ENCODE results near the gene DACT2. TPM values are rescaled to one million over a fixed set of nuclear protein-coding genes. Genes with fewer than 3 reads are reported as not detected.
"Not testable (repeated sequence)": the region's sequence is repeated elsewhere in the genome, so short reads cannot be mapped to it uniquely, and the experiment has no call there.

DACT2 gene
- total RNA-seq, 2 donors from 2014 or later, result not detected

DNA sequence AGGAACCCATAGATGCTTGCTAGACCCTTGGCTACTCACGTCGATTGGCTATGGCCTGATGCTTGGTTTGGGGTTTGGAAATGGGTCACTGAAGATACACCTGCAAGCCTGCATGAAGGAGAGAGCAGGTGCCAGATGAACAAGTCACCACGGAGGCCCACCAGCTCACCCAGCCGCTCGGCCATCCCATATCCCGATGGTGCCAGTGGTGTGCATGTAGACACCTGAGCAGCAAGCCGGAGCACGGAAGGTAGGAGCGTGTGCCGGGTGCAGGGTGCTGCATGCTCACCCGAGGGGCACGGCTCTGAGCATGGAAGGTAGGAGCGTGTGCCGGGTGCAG lies 35.9 kb downstream of the DACT2 start:
- H3K9me3 Mint-ChIP-seq, result peaks cover 0 to 12% of the 10 kb centered on the region in 2 donors
- H3K36me3 Mint-ChIP-seq, result peaks cover 1 to 15% of the 10 kb centered on the region in 2 donors
- no peak for ATAC-seq
- H3K27ac Mint-ChIP-seq, result no peak overlapping the region
- no peak for DNase-seq (ENCODE audit: low spot score in 2 of 2)

DNA sequence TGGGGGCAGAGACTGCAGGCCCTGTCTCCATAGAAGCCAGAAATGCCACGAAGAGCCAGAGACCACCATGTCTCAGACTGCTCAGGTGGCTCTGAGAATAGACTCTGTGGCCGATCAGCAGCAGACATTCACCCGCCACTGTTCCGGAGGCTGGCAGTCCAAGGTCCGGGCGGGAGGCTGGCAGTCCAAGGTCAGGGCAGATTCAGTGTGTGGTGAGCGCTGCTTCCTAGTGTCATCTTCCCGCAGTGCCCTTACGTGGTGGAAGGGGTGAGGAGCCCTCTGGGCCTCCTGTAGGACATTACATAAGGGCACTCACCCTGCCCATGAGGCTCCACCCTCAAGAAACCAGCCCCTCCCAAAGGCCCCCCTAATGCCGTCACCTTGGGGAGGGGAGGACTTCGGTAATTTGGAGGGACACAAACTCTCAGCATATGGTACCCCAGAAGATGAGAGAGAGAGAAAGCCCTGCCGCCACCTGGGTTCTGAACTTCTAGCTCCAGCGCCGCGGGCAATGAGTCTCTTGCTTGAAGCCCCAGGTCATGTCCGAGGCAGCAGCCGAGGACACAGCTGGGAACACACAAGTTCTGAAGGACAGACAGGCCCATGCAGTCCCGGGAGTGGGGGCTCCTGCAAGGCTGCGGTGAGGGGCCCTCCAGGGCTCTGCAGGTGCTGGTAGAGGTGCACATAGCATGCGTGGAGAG lies 36.4 kb downstream of the DACT2 start:
- Mint-ChIP-seq H3K27ac (no peak overlapping the region), H3K9me3 (peaks cover 0 to 7% of the 10 kb centered on the region in 2 donors), H3K36me3 (peaks cover 0 to 14% of the 10 kb centered on the region in 2 donors)
- ATAC-seq (no peak), DNase-seq (ENCODE audit: low spot score in 2 of 2) (no peak)

DNA sequence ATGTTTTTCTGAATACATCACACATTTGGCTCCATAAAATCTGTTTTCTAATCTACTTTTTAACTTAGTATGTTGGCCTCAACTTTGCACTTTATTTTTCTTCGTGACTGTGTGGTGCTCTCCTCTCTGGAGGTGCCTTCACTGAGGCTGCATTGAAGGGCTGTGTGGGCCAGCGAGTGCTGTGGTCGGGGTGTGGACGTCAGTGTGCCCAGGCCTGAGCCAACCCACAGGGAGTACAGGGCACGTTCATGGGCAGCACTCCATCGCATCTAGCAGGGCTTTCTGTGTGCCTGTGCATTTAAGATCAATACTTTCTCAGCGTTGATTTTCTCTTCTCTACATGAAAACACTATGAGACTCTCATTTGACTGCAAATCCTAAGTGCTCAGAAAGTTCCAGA lies 37.8 kb downstream of the DACT2 start:
- DNase-seq (ENCODE audit: low spot score in 2 of 2) (no peak), ATAC-seq (no peak)
- H3K27ac Mint-ChIP-seq, result no peak overlapping the region
- peaks cover 0 to 6% of the 10 kb centered on the region in 2 donors for H3K9me3 Mint-ChIP-seq
- H3K36me3 Mint-ChIP-seq, result peaks cover 0 to 14% of the 10 kb centered on the region in 2 donors

DNA sequence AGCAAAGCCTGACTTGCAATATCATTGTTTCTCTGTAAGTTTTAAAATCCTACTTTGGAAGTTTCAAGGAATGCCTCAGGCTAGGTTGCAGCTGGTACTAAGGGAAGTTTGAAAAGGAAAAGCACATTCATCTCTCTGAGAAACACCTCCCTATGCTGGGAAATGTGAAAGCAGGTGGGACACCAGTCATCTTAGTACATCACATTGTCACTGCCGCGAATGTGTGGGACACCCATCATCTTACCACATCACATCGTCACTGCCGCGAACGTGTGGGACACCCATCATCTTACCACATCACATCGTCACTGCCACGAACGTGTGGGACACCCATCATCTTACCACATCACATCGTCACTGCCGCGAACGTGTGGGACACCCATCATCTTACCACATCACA lies 38.3 kb downstream of the DACT2 start:
- not testable (repeated sequence) for H3K9me3 Mint-ChIP-seq, H3K27ac Mint-ChIP-seq, ATAC-seq

DNA sequence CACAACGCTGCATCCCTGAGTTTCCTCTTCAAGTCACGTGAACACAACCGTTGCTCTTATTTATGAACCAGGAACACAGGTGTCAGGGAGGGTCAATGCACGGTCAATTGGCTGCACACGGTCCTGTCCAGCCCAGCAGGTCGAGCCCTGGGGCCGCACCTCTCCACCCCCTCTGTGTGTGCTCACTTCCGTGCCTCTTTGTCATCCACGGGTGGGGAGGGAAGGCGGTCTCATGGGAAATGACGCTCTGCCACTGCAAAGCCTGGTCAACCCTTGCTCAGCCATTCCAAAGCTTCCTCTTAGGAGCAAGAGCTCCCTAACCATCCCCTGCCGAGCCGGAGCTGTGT lies 38.7 kb downstream of the DACT2 start:
- ATAC-seq, result no peak
- H3K27ac Mint-ChIP-seq, result no peak overlapping the region

More for the DNA sequence above, 38.3 kb downstream of the DACT2 start:
- H3K36me3 Mint-ChIP-seq, result peaks cover 0 to 14% of the 10 kb centered on the region in 2 donors
- not testable (repeated sequence) for DNase-seq (ENCODE audit: low spot score in 2 of 2)

DNA sequence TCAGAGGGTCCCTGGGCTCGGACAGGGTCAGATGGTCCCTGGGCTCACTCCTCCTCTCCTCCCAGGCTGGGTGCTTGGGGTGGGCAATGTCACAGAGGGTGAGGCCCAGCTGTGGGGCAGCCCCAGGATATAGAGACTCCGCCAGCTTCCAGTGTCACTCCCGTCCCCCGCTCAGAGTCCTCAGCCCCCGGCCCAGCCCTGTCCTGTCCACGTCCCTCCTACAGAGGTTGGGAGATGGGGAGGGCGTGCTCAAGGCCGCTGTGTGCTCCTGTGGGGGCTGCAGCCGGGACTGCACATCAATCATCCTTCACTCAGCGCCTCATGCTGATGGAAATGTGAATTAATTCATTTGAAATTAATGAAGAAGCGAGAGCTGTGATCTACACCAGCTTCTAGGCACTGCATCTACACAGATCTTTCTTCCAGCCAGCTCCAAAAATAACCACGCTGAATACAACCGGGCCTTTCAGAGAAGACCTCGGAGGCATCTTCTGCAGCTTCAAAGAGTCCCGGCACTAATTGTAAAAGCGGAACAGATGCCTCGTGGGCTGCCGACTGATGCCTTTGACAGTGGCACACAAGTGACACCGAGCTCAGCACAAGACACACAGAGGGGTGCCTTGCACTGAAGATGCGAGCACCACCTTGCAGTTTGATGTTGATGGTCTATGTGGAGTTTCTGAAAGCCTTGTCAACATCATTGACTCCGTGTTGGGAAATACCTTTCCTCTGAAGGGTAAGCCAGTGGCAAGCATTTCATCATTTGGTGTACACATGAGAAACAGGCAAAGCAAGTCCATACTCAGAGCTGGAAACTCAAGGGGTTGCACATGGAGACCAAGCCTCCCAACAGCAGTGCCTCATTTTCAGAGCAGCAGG lies 39.3 kb downstream of the DACT2 start:
- H3K27ac Mint-ChIP-seq, result no peak overlapping the region
- peaks cover 0 to 6% of the 10 kb centered on the region in 2 donors for H3K9me3 Mint-ChIP-seq
- ATAC-seq (no peak), DNase-seq (ENCODE audit: low spot score in 2 of 2) (no peak)
- H3K36me3 Mint-ChIP-seq, result peaks cover 0 to 14% of the 10 kb centered on the region in 2 donors

More for the DNA sequence above, 38.7 kb downstream of the DACT2 start:
- Mint-ChIP-seq H3K36me3 (peaks cover 0 to 14% of the 10 kb centered on the region in 2 donors), H3K9me3 (peaks cover 0 to 6% of the 10 kb centered on the region in 2 donors)
- DNase-seq (ENCODE audit: low spot score in 2 of 2), result no peak

DNA sequence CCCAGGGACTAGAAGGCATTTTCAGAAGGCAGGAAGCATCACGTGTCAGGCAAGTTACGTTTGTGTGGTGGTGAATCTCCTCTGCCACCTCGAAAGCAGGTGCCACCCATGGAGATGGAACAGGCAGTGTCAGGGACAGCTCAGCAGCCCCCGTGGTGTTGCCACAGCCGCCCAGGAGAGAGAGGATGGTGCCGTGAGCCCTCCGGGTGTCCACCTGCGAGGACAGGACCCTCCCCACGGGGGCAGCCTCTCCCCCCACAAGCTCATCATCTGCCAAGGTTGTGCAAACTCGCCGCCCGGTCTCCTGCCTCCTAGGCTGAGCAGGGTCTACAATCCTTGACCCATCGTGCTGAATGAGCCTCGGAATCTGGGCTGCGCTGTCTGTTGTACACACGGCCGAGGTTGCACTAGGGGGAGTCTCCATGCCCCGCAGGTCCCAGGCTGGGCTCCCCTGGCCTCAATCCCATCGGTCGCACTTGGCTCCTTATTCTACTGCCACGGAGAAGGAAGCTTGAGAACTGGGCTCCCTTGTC lies 40.1 kb downstream of the DACT2 start:
- ATAC-seq, result no peak

DNA sequence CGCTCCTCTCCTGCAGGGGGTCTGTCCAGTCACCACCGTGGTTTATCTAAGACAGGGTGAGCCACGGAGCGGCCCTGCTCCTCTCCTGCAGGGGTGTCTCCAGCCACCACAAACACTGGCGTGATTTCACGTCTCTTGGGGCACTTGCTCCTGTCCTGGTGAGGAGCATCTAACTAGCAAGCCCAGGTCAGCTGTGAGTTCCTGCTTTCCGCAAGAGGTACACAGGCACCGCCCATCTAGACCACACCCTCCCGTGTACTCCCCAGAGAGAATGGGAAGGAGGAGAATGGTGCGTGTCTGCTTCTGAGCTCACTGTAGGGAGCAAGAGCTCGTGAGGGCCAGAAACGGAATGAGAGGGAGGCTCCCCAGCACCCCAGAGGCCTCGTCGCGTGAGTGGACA lies 40.7 kb downstream of the DACT2 start:
- no peak for DNase-seq (ENCODE audit: low spot score in 2 of 2)
- Mint-ChIP-seq H3K27ac (no peak overlapping the region), H3K9me3 (no peaks in the 10 kb centered on the region), H3K36me3 (peaks cover 0 to 6% of the 10 kb centered on the region in 2 donors)
- no peak for ATAC-seq

More for the DNA sequence above, 40.1 kb downstream of the DACT2 start:
- DNase-seq (ENCODE audit: low spot score in 2 of 2), result no peak
- H3K9me3 Mint-ChIP-seq, result peaks cover 0 to under 1% of the 10 kb centered on the region in 2 donors
- peaks cover 0 to 8% of the 10 kb centered on the region in 2 donors for H3K36me3 Mint-ChIP-seq
- H3K27ac Mint-ChIP-seq, result no peak overlapping the region

DNA sequence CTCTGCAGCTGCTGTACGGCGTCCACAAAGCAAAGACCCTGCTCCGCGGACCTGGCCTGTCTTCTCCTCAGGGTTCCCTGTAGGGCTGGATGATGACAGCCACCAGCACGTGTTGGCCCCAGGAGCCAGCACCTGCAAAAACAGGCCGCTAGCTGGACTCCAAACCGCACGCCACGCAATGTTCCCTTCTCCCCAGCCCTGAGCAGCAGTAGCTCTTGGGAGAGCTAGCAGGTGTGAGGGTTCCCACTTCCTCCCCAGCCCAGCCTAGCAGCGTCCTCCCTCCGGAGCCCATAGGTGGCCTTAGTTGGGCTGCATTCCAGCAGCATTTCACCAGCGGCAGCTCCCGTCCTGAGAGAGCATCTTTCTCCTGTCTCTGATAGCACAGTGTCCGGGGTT lies 42.3 kb downstream of the DACT2 start:
- no peaks in the 10 kb centered on the region for H3K9me3 Mint-ChIP-seq
- peaks cover 0 to 6% of the 10 kb centered on the region in 2 donors for H3K36me3 Mint-ChIP-seq
- no peak overlapping the region for H3K27ac Mint-ChIP-seq
- ATAC-seq, result no peak
- DNase-seq (ENCODE audit: low spot score in 2 of 2), result no peak

DNA sequence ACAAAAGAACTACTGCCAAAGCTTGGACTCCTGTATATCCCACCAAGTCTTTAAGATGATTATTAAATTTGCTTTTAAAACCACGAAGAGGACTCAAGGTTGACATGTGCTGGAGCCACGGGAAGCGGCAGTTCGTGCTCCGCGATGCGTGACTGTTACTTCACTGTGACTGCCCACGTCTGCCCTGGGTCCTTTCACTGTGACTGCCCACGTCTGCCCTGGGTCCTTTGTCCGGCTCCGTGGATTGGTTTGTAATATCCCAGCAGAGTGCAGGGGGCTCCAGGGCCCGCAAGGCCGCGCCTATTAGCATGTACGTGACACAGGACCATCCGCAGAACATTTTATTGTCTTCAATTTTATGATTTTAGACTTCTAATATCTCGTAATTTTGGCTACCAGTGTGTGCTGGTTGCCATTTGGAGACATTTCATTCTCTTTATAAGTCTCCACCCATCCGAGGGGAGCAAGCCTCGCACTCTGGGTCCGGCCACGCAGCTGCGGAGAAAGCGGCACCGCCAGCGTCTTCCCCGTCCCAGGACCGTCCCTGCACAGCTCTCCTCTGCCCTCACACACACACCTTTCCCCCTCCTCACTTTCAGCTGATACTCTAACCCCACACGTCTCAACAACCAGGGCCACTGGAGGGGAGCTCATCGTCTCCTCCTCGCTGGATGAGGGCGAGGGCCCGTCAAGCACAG lies 42.9 kb downstream of the DACT2 start:
- Mint-ChIP-seq H3K9me3 (no peaks in the 10 kb centered on the region), H3K27ac (no peak overlapping the region), H3K36me3 (peaks cover 0 to under 1% of the 10 kb centered on the region in 2 donors)
- ATAC-seq (no peak), DNase-seq (ENCODE audit: low spot score in 2 of 2) (no peak)

DNA sequence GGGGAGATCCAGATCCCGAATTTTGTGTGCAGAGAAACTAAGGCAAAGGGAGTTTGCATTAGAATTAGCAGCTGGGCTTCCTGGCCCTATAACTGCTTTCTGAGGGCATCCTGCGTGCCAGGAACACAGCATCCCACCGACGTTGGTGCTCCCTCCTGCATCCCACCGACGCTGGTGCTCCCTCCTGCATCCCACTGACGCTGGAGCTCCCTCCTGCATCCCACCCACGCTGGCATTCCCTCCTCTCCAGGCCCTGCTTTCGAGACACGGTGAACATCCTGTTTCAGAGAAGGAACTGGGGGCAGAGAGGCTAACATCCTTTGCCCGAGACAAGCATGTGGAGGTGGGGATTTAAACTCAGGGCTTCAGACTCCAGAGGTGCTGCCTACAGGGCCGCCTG lies 44.4 kb downstream of the DACT2 start:
- DNase-seq (ENCODE audit: low spot score in 2 of 2) (no peak), ATAC-seq (no peak)
- Mint-ChIP-seq H3K27ac (no peak overlapping the region), H3K36me3 (no peaks in the 10 kb centered on the region), H3K9me3 (no peaks in the 10 kb centered on the region)

DNA sequence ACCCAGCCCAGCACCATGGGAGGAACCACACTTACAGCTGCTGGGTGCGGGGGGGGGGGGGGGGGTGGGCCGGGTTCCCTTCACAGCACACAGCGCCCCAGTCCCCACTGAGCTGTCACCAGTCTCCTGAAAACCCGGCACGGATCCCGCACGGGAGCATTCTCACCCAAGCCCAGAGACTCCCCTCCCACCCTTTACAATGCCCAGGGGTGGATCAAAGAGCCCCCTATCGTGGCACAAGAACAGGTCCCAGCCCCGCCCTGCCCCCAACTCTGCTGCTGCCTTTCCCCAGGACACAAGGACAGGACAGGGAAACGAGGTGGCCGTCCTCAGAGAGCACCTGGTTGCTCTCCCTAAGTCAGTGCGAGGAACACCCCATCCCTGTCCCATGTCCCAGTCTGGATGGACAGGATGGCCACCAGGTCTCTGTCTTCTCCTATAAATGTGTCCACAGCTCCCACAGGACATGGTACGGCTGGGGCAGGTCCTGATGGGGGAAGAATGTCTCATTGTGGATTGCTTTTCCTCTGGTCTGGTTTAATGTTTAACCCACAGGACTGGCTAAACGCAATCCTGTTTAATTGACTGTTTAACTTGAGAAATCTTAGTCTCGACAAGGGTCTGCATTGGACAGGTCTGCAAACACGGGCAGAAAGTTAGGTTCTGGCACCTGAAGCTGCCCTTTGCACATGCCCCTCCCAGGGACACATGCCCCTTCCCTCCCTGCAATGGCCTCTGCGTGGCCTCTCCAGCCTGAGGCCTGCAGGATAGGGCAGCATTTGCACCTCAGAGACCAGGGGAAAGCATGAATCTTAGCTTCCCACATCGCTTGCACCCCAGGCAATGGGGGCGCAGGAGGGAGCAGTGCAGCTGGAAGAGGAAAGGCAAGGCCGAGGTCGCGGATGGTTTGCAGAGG lies 45.3 kb downstream of the DACT2 start:
- no peaks in the 10 kb centered on the region for H3K36me3 Mint-ChIP-seq
- ATAC-seq, result no peak
- H3K9me3 Mint-ChIP-seq, result no peaks in the 10 kb centered on the region
- no peak for DNase-seq (ENCODE audit: low spot score in 2 of 2)
- no peak overlapping the region for H3K27ac Mint-ChIP-seq

DNA sequence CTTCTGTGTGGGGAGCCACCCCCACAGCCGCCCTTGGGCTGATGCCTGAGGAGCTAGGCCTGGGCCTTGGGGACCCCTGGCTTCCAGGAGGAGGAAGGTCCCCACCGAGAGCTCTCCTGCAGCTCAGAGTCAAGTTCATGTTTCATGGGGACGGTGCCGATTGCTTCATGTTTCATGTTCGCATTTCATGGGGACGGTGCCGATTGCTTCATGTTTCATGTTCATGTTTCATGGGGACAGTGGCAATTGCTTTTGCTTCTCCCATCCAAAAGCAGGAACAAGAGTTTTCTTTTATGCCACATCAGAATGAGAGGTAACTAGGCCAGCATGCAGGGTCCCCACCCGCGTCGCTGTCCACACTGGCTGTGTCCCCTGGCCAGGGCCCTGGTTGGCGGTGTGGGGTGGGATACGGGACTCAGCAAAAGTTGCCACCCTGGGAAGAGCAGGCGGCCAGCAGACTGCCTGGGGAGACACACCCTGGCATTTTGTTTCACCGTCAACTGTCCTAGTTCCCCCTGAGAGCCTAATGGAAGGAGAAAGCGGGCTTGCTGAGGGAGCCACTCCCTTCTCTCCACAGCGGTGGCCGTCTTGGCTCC lies 46.0 kb downstream of the DACT2 start:
- H3K27ac Mint-ChIP-seq, result no peak overlapping the region
- ATAC-seq, result no peak
- H3K36me3 Mint-ChIP-seq, result no peaks in the 10 kb centered on the region
- no peaks in the 10 kb centered on the region for H3K9me3 Mint-ChIP-seq
- DNase-seq (ENCODE audit: low spot score in 2 of 2), result no peak

DNA sequence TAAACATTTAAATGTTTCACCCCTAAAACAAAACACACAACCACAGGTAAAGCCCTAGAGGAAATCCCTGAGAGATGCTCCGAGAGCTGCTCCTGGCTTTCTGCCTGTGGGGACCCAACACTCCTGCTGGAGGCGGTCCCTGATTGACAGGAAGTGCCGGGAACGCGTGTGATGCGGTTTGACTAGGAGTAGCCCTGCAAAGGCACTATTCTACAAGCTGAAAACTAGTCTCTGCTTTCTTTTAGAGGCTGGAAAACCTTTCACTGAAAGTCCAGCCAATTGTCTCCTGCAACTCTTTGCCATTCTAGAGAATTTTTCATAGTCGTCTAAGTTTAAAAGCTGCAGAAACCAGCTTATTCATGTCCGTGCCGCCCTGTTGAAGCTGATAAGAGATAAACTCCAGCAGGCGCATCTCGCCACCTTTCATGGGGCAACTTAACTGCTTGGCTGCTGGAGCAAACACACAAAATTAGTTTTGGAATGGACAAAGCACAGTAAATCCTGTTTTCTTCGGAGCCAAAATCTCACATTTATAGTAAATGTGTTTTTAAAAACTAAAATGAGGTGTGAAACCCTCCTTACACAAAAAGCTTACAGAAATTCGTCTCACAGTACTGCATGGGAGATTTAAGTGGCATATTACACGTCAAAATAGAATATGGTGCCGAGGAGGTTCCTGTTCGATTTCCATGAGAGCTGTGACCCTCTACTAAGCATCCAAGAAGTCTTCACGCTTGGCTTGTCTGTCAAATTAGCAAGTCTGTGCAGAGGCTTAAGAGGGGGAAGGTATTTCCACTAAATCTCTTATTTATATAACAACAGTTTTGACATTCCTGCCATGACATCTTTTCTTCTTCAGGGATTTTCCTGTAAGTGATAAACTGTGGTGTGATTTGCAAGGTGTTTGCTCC lies 46.9 kb downstream of the DACT2 start:
- DNase-seq (ENCODE audit: low spot score in 2 of 2) (no peak), ATAC-seq (no peak)
- H3K36me3 Mint-ChIP-seq, result no peaks in the 10 kb centered on the region
- no peaks in the 10 kb centered on the region for H3K9me3 Mint-ChIP-seq
- H3K27ac Mint-ChIP-seq, result no peak overlapping the region

Data from activated naive CD4-positive, alpha-beta T cell treated with anti-CD3 and anti-CD28 coated beads, Interleukin-2, amount 50 U/mL, for 72 hours (primary cell).